ENCODE measurements around the gene BTAF1.
"Not testable (repeated sequence)": the region's sequence is repeated elsewhere in the genome, so short reads cannot be mapped to it uniquely, and the experiment has no call there.

The BTAF1 gene

DNA sequence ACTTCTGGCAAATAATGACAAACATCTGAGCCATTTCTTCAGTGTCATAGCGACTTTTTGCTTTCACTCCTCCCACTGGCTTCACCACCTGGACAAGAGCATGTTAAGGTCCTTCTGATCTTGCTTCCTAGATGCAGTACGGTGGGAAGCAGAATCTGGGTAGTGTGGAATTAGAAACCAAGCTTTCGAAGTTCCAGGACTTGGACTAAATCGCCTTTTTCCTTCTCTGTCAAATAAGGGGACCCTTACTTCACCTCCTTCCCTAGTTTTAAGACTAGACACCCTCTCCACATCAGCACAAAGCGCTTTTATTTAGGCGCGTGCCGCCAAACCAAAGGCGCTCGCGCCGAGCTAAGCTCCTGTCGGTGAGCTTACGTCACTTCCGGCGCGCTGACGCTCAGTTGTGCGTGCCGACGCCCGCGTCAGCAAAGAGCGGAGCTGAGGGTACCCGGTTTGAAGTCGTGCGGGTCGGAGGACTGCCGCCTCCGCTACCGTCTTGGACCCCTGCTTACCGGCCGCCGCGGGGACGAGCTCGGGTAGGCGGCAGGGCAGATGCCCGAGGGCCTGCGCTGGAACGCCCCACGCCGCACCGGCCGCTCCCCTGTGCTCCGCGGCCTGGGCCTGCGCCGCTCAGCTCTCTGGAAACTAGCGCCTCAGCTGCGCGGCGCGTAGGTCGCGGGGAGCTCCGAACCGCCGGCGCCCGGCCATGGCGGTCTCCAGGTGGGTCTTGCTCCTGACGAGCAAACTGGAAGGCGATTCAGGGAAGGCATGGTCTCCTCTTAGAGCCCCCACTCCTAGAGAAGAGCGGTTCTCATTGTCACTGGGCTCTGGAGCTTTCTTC lies at the start of gene BTAF1:
TSS of gene BTAF1 (plus strand) at position 400 of the 841 bp plus-strand sequence. CDS start at position 707, 307 bp downstream.
- peak; percentile 92 for DNase-seq

- no peak for DNase-seq
Measured at GRCh38 chr10:91875156-91875555, 48.4 kb upstream of the BTAF1 start.

- DNase-seq, result no peak
Measured at GRCh38 chr10:91875779-91876178, 47.8 kb upstream of the BTAF1 start.

DNA sequence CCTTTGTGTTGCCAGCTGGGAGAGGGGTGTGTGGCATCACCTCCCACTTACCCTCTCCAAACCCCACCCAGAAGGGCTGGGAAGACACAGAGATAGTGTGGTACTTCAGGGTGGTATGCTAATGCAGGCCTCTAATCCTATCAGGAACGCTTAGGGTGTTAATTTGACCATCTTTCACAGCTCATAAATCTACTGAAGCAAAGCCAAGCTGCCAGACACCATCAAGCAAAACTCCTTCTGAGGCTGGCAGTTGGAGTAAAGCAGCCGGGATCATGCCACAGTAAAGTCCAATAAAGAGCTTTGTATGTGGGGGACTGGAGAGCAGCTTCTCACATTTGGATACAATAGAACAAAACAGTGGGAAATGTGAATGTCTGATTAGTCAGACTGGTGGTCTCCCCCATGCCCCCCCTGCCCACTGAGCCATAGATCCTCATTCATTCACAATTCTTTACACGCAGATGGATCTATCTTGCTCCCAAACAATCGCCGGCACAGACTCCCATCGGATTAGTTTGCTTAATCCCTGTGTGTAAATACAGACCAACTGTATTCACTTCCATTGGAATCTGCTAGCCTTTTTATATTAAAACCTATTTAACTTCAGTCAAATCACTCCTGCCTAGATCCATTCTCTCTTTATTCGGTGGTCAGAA lies 43.9 kb upstream of the BTAF1 start:
- DNase-seq, result peak; percentile 43

- peak; percentile 47 for DNase-seq
Measured at GRCh38 chr10:91880310-91880709, 43.3 kb upstream of the BTAF1 start.

DNA sequence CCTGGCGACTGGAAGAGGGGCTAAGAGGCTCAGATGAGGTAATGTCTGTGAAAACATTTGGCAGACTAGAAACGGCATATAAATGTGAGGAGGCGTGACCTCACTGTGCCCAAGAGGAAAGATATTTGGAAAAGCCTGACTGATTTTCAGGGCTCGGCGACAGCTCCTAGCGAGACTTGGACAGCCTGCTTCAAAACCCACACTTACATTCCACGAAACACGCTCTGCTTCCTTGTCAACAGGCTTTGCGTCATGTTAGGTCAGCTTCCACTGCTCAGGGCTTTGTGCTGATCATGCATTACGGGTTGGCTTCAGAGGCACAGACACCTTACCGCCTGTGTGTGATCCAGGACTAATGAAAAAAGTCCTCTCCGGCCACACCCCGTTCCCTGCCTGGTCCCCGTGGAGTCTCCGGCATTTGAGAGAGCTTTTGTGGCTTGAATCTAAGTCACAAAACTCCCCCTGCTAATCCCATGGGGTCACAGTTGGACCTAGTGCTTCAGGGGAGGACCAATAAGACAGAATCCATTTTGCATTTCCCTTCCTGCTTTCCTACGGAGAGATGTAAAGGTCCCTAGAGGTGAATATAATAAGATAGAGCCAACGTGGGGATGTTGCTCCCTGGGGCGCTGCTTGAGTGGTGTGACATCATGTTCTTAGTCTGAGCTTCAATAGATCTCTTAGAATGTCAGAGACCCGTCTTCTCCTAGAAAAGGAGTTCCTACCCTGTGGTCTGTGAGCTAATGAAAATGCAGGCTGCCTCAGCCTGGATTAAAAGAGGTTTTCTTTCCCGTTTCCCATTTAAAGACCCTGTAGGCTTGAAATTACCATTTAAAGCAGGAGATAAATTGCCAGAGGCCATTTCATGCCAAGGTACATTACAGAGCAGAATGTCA lies 39.8 kb upstream of the BTAF1 start:
- peak; percentile 74 for DNase-seq

- DNase-seq, result no peak
Measured at GRCh38 chr10:91884536-91884935, 39.0 kb upstream of the BTAF1 start.

DNA sequence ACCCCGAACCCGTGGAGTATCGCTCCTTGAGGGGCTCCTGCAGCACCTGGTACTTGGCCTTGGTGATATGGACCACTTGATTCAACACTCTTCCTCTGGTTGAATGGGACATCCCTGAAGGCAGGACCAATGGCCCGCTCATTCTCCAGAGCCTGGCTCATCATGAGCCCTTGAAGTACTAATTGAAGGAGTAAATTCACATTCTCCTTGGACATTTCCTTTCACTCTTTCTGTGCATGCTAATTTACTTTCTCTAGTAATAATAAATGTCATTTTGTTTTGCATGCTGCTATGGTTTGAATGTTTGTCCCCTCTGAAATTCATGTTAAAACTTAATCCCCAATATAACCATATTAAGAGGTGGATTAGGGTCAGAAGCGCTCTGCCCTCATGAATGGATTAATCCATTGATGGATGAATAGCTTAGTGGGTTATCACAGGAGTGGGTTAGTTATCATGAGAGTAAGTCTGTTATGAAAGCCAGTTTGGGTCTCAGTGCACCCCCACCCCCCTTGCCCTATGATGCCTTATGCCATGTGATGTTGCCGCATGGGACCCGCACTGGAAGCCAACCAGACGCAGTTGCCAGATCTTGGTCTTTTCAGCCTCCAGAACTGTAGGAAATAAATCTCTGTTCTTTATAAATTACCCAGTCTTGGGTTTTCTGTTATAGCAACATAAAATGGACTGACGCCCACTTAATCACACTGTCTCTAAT lies 38.0 kb upstream of the BTAF1 start:
- DNase-seq, result no peak

GRCh38 chr10:91886954-91887271 lies 36.7 kb upstream of the BTAF1 start:
- no peak for DNase-seq

DNA sequence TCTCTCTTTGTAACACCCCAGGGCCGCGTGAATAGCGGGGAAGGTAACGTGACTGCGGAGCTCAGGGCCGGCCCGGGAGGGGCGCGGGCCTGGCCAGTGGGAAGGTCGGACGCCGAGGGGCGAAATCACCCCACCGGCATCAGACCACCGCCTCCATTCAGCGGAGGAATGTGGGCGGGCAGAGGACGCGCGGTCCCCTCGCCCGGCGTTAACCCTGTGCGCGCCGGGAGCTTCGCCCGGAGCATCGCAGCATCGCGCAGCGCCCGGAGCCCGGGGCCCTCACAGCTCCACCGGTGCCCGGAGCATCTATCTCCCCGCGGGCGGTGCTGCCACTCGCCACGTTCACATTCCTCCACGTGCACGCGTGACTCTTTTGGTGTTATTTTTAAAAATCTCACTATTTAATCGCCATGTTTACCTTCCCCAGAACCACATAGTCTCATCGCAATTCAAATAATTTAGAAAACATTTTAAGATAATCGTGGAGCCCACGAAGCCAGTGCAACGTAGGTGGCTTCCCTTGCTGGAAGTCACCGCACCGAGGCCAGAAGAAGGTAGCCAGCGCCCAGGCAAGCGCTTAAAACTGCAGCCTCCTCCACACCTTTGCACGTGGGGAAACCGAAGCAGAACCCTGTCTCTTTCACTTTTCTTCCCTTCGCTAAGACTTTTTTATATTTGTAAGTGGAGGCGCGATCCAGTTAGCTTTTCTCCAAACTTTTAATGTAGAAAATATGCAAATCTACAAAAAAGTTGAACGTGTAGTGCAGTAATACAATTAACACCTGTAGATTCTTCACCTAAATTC lies 36.1 kb upstream of the BTAF1 start:
- peak; percentile 58 for DNase-seq

GRCh38 chr10:91891125-91892001 lies 32.2 kb upstream of the BTAF1 start:
- DNase-seq, result no peak

DNA sequence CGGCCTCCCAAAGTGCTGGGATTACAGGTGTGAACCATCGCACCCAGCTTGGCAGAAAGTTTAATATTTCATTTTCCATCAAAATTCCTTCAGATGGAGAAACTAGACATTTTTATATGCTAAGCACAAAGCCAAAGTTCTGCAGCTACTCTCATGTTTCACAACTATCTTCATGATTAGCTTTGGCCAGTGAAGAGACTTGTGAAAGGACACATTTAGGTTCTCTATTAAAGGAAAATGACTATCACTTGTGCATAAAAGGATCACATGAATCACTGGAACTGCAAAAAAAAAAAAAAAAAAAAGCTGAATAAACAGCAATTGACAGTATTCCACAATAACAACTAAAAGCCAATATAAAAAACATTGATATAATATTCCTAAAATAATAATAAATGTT lies 30.5 kb upstream of the BTAF1 start:
- no peak for DNase-seq

GRCh38 chr10:91894261-91894685 lies 29.3 kb upstream of the BTAF1 start:
- not testable (repeated sequence) for DNase-seq

DNA sequence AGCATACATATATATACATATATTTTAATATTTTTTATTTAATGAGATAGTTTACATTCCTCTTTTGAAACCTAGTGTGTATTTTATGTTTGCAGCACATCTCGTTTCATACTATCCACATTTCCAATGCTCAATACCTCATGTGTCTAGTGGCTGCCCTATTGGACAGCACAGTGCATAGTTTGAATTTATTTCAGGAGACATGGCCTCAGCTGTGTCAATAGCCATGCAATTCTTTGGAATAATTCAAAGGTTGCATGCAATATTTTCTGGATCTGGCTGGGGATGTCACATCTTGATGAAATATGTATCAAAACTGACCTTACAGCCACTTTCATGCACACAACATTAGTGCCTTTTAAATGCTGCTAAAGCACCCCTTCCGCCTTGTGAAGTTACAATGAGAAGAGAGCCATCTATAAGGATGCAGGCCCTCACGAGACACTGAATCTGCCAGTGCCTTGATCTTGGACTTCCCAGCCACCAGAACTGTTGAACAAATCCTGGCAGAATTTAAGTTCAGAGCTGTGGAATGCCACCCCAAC lies 27.3 kb upstream of the BTAF1 start:
- DNase-seq, result no peak

- DNase-seq, result no peak
Measured at GRCh38 chr10:91897421-91897820, 26.1 kb upstream of the BTAF1 start.

GRCh38 chr10:91901784-91902677 lies 21.5 kb upstream of the BTAF1 start:
- peak; percentile 43 for DNase-seq

GRCh38 chr10:91907033-91907594 lies 16.5 kb upstream of the BTAF1 start:
- DNase-seq, result no peak

GRCh38 chr10:91907914-91908336 lies 15.6 kb upstream of the BTAF1 start:
- peak; percentile 45 for DNase-seq
